HCT116 (cell line): Measurements from ENCODE around the gene TPT1. TPM values are rescaled to one million over a fixed set of nuclear protein-coding genes. Genes with fewer than 3 reads are reported as not detected.

Experiments
- ATAC-seq: fragments of 200-7000 bp; cut with Tn5 transposase; 2 replicates; pipeline ENCODE4 v1.9.1; 2020; ENCODE audit warnings: mild to moderate bottlenecking, moderate library complexity
- BruUV-seq: library from RNA; stranded (reverse); fragments of 400-500 nt; replicated peaks from 2 replicates; lab custom pipeline; 2021; lab: Mats Ljungman, UMichigan
- CTCF ChIA-PET: fragments of 300-600 bp; sonication (Branson Sonifier 250); formaldehyde crosslinking; loops from one replicate; lab custom pipeline; 2021; ENCODE audit warnings: antibody characterized with exemption; lab: Charles Lee
- POLR2A ChIA-PET: fragments of 300-600, 350-600 bp; sonication (Branson Sonifier 250); formaldehyde crosslinking; loops from one replicate; lab custom pipeline; 2021; ENCODE audit warnings: antibody characterized with exemption; lab: Charles Lee
- RAD21 ChIA-PET, 2 experiments: fragments of 300-600 bp; sonication (Branson Sonifier 250); formaldehyde crosslinking; loops; one replicate each; lab custom pipeline; 2023; ENCODE audit warnings: low total read pairs in 2 of 2; ENCODE audit not compliant: uncharacterized antibody in 2 of 2, unreplicated experiment in 2 of 2, low non-redundant PET in 1 of 2; lab: Charles Lee
- DNase-seq: peaks from one replicate; pipeline ENCODE4 v3.0.0-alpha.2; 2010; ENCODE audit warnings: low read depth, low spot score
- H2AFZ ChIP-seq: fragments of 200-600 bp; shearing (Covaris generic), sonication (generic); 2 replicates; pipeline ENCODE4 v1.6.1; 2017; ENCODE audit warnings: low read depth, mixed run types, mixed read lengths, antibody characterized with exemption, low read length; ENCODE audit not compliant: poor library complexity, severe bottlenecking
- H3K27ac ChIP-seq: 2 replicates; pipeline ENCODE4 v1.5.1; 2012; ENCODE audit warnings: low read depth, low read length
- H3K27me3 ChIP-seq: fragments of 200-600 bp; sonication (generic); 2 replicates; pipeline ENCODE4 v1.6.1; 2016; ENCODE audit warnings: mixed run types, low read length, mixed read lengths; ENCODE audit not compliant: insufficient read depth
- H3K36me3 ChIP-seq, 2 experiments: fragments of 200-500 bp in 1 of 2; fragments of 200-600 bp in 1 of 2; sonication (Bioruptor generic) in 1 of 2; sonication (generic) in 1 of 2; 2 replicates each; pipeline versions ENCODE4 v1.5.1 to v1.6.1; 2014 to 2016; ENCODE audit warnings: low read length in 2 of 2, inconsistent platforms in 1 of 2, mixed read lengths in 1 of 2, mixed run types in 1 of 2; ENCODE audit not compliant: insufficient read depth in 2 of 2, control insufficient read depth in 1 of 2
- H3K4me1 ChIP-seq, 2 experiments: fragments of 200-600 bp in 1 of 2; sonication (generic) in 1 of 2; 2 replicates each; pipeline versions ENCODE4 v1.5.1 to v1.6.1; 2012 to 2017; ENCODE audit warnings: low read length in 2 of 2, inconsistent platforms in 1 of 2, mild to moderate bottlenecking in 1 of 2, mixed read lengths in 1 of 2, mixed run types in 1 of 2, moderate library complexity in 1 of 2; ENCODE audit not compliant: insufficient read depth in 2 of 2, control insufficient read depth in 1 of 2
- H3K4me2 ChIP-seq: fragments of 200-600 bp; sonication (generic); 2 replicates; pipeline ENCODE4 v1.6.1; 2017; ENCODE audit warnings: mixed run types, low read length, mixed read lengths
- H3K4me3 ChIP-seq, 2 experiments: fragments of 200-600 bp in 1 of 2; sonication (generic) in 1 of 2; replicated peaks in 1 of 2; 2 replicates each; pipeline ENCODE4 v1.5.1; 2011 to 2016; ENCODE audit warnings: low read length in 2 of 2, control low read depth in 1 of 2, low read depth in 1 of 2, mild to moderate bottlenecking in 1 of 2, mixed read lengths in 1 of 2, mixed run types in 1 of 2
- H3K79me2 ChIP-seq: fragments of 200-600 bp; sonication (generic); 2 replicates; pipeline ENCODE4 v1.6.1; 2017; ENCODE audit warnings: mild to moderate bottlenecking, mixed run types, low read length, moderate library complexity, mixed read lengths; ENCODE audit not compliant: insufficient read depth
- H3K9ac ChIP-seq: fragments of 200-600 bp; sonication (generic); 2 replicates; pipeline ENCODE4 v1.6.1; 2016; ENCODE audit warnings: low read length, mixed read lengths
- H3K9me2 ChIP-seq: fragments of 200-600 bp; sonication (generic), shearing (Covaris generic); 2 replicates; pipeline ENCODE4 v1.6.1; 2017; ENCODE audit warnings: mixed run types, mild to moderate bottlenecking, moderate library complexity; ENCODE audit not compliant: insufficient read depth
- H3K9me3 ChIP-seq, 2 experiments: fragments of 200-500 bp in 1 of 2; fragments of 200-600 bp in 1 of 2; sonication (Bioruptor generic) in 1 of 2; sonication (generic) in 1 of 2; 2 replicates each; pipeline ENCODE4 v1.6.1; 2014 to 2017; ENCODE audit warnings: low read length in 2 of 2, mixed read lengths in 2 of 2, inconsistent platforms in 1 of 2, low read depth in 1 of 2, mild to moderate bottlenecking in 1 of 2, mixed run types in 1 of 2, moderate library complexity in 1 of 2; ENCODE audit not compliant: control insufficient read depth in 1 of 2, insufficient read depth in 1 of 2
- H4K20me1 ChIP-seq: fragments of 200-600 bp; sonication (generic), shearing (Covaris generic); 2 replicates; pipeline ENCODE4 v1.6.1; 2017; ENCODE audit warnings: mixed run types, mild to moderate bottlenecking, moderate library complexity; ENCODE audit not compliant: insufficient read depth
- CBX3 ChIP-seq: IDR thresholded peaks from 2 replicates; pipeline ENCODE4 v1.6.1; 2012; ENCODE audit warnings: low read depth
- CEBPB ChIP-seq: IDR thresholded peaks from 2 replicates; pipeline ENCODE4 v1.6.1; 2012; ENCODE audit warnings: low read depth
- CTCF ChIP-seq, 3 experiments: fragments of 200-600 bp in 1 of 3; sonication (generic) in 1 of 3; IDR thresholded peaks in 2 of 3; conservative IDR thresholded peaks in 1 of 3; 2 replicates each; pipeline ENCODE4 v1.5.1; 2012 to 2017; ENCODE audit warnings: low read depth in 2 of 3, low read length in 2 of 3, antibody characterized with exemption in 1 of 3, borderline replicate concordance in 1 of 3, control low read depth in 1 of 3, mild to moderate bottlenecking in 1 of 3, mixed read lengths in 1 of 3, mixed run types in 1 of 3, moderate library complexity in 1 of 3; ENCODE audit not compliant: insufficient read depth in 1 of 3
- MAX ChIP-seq: IDR thresholded peaks from 2 replicates; pipeline ENCODE4 v1.6.1; 2012
- YY1 ChIP-seq: IDR thresholded peaks from 2 replicates; pipeline ENCODE4 v1.6.1; 2011; ENCODE audit warnings: low read length, low read depth, moderate library complexity, mild to moderate bottlenecking; ENCODE audit not compliant: insufficient replicate concordance; ENCODE audit errors: extremely low read depth
- ZFX ChIP-seq: fragments of 450-650 bp; IDR thresholded peaks from 2 replicates; pipeline ENCODE4 v1.6.1; 2017
- intact Hi-C: fragments of 100-400 bp; cut with micrococcal nuclease; formaldehyde crosslinking; loops from 2 replicates; pipeline ENCODE4 v1.10.0; 2022
- total RNA-seq: library from RNA; stranded (reverse); gene quantifications from one replicate; pipeline ENCODE4 v1.2.1, GENCODE V29; 2021; ENCODE audit not compliant: unreplicated experiment

TPT1 gene
- total RNA-seq, 1 experiment from 2014 or later: 2,859 TPM

GRCh38 chr13:45341799-45342500, 967 bp upstream of the TPT1 start:
- H3K27ac ChIP-seq: peak overlapping the region; percentile 83
- TSS peak; percentile 83 for BruUV-seq
- no peaks in the 10 kb centered on the region for H3K27me3 ChIP-seq
- RAD21 ChIA-PET: interaction anchor here in 1 of 2 experiments (1.0 kb wide), 1 partner anchor 25 kb away, joined by 3 read pairs; no protein-coding TSS in a partner anchor
- no peak overlapping the region for H2AFZ ChIP-seq
- H3K4me1 ChIP-seq: peaks cover 15 to 39% of the 10 kb centered on the region in 2 experiments
- peak overlapping the region; percentile 82 for H3K4me2 ChIP-seq
- intact Hi-C loops: no loop called here
- POLR2A ChIA-PET: interaction anchor here (0.6 to 2.5 kb wide), 20 partner anchors 8 to 321 kb away, joined by 3 to 29 read pairs (median 4); no protein-coding TSS in a partner anchor
- H3K79me2 ChIP-seq: peaks cover 57% of the 10 kb centered on the region
- H4K20me1 ChIP-seq: peaks cover 33% of the 10 kb centered on the region
- TF ChIP-seq CEBPB (no peak), YY1 (no peak), CBX3 (no peak)
- ATAC-seq (peak; percentile 12; the same call in 1 of the 2 replicates), DNase-seq (no peak)
- no peaks in the 10 kb centered on the region for H3K9me2 ChIP-seq
- CTCF ChIA-PET: interaction anchor here (0.9 to 1.4 kb wide), 6 partner anchors 8 to 818 kb away, joined by 3 to 6 read pairs (median 4); no protein-coding TSS in a partner anchor
- H3K36me3 ChIP-seq: peaks cover 33% of the 10 kb centered on the region in 2 experiments
- peak overlapping the region; percentile 80 to 86 for H3K4me3 ChIP-seq
- H3K9ac ChIP-seq: peak overlapping the region; percentile 89
- no peaks in the 10 kb centered on the region for H3K9me3 ChIP-seq

GRCh38 chr13:45340422-45341033, 455 bp downstream of the TPT1 start:
- peaks cover 40 to 47% of the 10 kb centered on the region in 2 experiments for H3K36me3 ChIP-seq
- peak overlapping the region; percentile 95 for H3K27ac ChIP-seq
- no peak overlapping the region for H2AFZ ChIP-seq
- ATAC-seq (peak; percentile 33), DNase-seq (peak; percentile 58)
- peaks cover 68% of the 10 kb centered on the region for H3K79me2 ChIP-seq
- peak overlapping the region; percentile 79 for H3K4me2 ChIP-seq
- H4K20me1 ChIP-seq: peaks cover 47% of the 10 kb centered on the region
- no peak for TF ChIP-seq MAX
- peak; percentile 71 for TF ChIP-seq ZFX
- 0 out of 6 replicates have a peak, but pooled peaks of 1 of the 3 experiments have one; percentile 22 for TF ChIP-seq CTCF (IDR thresholded peaks at IDR 0.05 in 2 of 3, conservative IDR thresholded peaks at IDR 0.05 in 1 of 3; ENCODE audit: borderline replicate concordance in 1 of 3, insufficient read depth in 1 of 3, low read depth in 2 of 3, low read length in 2 of 3)
- TF ChIP-seq, all 23 proteins: peak for 2
- H3K9me3 ChIP-seq: no peaks in the 10 kb centered on the region
- no peaks in the 10 kb centered on the region for H3K9me2 ChIP-seq
- POLR2A ChIA-PET: interaction anchor here (0.9 to 2.5 kb wide), 11 partner anchors 8 to 319 kb away, joined by 3 to 29 read pairs (median 6); no protein-coding TSS in a partner anchor
- intact Hi-C loops: no loop called here
- H3K9ac ChIP-seq: peak overlapping the region; percentile 98
- RAD21 ChIA-PET: no interaction called here
- CTCF ChIA-PET: no interaction called here
- peak overlapping the region; percentile 61 to 62 for H3K4me3 ChIP-seq
- no peaks in the 10 kb centered on the region for H3K27me3 ChIP-seq
- TSS peak; percentile 41 for BruUV-seq
- H3K4me1 ChIP-seq: peaks cover 27 to 53% of the 10 kb centered on the region in 2 experiments
